Activated CD8-positive, alpha-beta memory T cell treated with anti-CD3 and anti-CD28 coated beads, Interleukin-2, amount 50 U/mL, for 48 hours (primary cell): ENCODE results near the gene MTMR3.

Experiments
- DNase-seq: peaks from one replicate; pipeline ENCODE4 v3.0.0-alpha.2; 2020

MTMR3 gene

DNA sequence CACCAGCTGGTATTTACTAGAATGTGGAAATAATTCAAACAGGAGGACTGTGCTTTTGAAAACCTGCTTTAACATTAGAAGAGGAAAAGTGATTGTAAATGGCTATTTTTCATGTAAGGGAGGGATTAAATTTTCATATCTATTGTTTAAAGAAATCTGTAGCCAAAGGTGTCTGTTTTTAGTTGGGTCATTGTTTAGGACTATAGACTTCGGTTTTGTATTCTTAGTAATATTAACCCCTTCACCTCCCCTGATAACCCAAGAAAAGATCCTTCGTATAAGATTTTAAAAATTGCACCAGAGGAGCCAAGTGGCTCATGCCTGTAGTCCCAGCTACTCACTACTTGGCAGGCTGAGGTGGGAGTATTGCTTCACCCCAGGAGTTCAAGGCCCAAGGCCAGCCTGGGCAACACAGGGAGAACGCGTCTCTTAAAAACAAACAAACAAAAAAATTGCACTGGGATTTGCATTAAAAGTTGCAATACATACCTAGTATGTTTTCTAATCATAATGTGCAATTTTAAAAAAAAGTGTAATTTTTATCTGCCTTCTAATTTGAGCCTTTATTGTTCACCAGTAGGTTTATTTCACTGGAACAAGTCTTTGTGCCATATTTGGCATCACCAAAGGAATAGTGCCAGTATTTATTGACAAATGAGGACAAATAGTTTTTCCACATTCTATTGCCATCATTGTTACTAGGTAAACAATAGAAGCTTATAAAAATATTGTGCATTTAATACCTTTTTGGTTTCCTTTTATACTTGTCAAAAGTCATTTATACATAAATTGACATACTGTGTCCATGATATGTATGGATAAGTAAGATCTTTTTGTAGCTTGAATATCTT is 34.3 kb downstream of the MTMR3 start:
- DNase-seq: no peak

DNA sequence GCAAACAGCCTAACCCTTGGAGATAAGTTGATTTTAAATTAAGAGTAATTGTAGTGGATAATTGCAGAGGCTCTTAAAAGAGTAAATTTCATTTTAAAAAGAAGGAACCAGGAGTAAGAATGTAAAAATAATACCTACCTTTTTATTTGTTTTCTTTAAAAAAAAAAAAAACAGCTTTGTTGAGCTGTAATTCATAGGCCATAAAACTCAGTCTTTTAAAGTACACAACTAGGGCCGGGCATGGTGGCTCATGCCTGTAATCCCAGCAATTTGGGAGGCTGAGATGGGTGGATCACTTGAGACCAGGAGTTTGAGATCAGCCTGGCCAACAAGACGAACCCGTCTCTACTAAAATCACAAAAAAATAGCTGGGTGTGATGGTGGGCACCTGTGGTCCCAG is 42.4 kb downstream of the MTMR3 start:
- no peak for DNase-seq

DNA sequence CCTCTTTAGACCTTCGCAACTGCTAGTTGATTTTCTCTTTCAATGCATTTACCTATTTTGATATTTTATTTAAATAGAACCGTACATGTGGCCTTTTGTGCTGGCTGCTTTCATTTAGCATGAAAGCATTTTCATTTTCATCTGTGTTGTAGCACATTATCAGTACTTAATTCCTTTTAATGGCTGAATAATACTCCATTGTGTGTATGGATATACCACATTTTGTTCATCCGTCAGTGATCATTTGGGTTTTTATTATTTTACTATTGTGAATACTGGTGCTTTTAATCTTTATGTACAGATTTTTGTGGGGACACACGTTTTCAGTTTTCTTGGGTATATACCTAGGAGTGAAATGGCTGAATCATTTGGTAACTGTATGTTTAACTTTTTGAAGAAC is 43.1 kb downstream of the MTMR3 start:
- no peak for DNase-seq

DNA sequence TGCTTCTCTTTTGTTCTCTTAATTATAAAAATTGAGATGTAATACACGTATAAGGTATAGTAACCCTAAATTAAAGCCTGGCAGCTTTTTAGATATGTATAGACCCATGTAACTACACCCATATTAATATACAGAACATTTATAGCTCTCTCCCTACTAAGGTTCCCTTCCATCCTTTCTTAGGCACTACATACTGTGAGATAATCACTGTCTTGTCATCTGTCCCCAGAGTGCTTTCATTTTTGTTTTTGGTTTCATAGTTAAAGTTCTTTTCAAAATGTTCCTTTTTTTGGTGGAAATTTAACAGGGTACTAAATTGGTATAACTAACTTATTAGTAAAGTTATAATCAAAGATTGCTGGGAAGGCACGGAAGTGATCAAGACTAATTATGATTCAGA is 49.2 kb downstream of the MTMR3 start:
- no peak for DNase-seq

DNA sequence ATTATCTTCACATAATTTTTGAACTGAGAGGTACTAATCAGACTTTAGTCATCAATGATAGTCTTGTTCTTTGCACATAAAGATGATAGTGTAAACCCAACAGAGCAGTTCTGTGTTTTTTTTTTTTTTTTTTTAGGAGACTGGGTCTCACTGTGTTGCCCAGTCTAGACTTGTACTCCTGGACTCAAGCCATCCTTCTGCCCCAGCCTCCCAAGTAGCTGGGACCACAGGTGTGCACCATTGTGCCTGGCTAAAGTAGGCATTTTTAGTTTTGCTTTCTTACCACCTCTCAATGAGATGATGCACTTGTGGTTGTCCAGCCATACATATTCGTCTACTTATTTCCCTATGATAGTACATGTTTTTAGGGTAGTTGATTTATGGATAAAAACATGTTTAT is 50.6 kb downstream of the MTMR3 start:
- no peak for DNase-seq

DNA sequence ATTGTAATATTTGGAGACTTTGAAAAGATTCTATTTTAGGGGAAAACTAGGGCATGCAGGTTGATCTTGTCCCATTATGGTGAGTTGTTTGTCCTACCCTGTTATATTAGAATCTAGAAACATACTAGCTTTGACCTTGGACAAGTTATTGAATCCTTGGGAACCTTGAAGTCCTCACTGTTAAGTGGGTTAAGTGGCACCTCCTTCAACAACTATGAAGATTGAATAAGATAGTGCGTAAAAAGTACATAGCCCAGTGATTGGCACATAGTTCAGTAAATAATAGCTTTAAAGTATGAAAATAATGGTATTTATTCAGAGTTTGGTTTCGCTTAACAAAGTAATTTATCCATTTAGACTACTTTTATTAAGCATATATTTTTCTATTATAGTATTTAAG is 51.6 kb downstream of the MTMR3 start:
- no peak for DNase-seq

DNA sequence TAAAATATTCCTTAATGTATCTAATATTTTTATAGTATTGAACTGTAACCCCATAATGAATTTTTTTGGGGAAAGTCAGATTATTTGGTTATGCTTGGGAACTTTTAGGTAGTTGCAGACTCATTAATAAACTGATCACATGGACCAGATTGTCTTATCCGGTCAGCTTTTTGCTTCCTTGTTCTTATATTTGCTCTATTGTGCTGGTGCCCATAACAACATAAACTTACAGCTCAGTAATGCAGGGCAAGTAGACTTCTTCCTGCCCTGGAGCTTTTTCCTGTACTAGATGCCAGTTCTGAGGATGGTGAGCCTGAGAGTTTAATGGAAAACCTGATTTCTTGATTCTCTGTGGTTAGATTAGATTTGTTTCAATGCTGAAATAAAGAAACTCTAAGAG is 53.2 kb downstream of the MTMR3 start:
- DNase-seq: no peak

DNA sequence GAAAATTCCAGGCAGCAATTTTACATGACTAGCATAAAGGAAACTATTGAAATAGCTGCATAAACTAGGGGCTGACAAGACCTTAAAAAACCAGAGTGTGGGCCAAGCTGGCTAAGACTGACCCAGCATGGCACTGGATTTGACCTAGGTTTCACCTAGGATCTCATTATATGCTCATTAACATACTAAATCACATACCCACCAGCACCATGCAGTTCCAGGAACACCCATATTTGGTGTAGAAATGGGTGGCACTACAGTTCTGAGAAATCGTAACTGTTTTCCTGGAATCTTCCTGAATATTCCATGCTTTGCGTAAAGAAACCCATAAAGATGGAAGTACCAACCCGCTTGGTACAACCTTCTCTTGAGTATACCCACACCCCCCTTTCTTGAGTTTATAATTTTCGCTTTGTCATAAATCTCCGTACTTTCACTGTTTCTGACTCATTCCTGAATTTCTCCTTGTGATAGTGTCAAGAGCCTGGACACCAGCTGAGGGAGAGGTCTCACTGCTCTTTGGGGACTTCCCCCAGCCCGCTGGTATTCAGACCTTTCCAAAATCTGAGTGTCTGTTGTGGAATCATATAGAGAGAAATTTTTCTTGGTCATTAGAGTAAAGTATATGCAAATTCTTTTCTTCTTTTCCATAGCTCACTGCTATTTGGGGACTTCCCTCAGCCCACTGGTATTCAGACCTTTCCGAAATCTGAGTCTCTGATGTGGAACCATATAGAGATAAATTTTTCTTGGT is 55.1 kb downstream of the MTMR3 start:
- no peak for DNase-seq

DNA sequence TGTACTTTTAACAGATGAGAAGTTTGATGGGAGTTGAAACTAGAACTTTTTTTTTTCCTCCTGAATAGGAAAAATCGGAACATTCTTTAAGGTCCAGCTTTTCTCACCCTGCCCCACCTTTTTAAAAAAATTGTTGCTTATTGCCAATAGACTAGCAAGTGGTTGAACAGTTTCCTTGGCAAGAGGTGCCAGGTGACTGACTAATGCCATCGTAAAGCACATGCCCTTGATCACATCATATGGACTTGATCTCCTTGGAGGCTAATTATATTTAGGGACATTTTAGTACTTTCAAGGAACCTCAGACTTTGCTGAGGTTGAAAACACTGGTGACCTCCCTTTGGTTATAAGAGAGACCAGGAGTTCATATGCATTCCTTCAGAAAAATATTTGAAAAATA is 57.6 kb downstream of the MTMR3 start:
- DNase-seq: no peak

DNA sequence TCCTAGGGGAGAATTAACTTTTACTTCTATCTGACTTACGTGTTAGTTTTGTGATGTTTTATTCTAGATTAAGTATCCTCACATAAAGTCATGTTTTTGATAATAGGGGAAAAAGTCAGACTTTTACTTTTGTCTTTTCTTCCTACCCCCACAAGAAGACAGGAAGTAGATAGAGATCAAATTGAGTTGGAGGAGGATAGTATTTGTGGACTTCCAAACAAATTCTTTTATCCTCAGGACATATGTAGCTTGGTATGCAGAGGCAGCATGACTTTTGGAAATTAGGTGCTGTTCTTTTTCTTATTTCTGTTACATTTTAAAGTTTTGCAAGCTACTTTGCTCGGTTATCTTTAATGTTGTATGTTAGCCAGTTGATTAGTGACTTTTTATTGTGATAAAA is 61.4 kb downstream of the MTMR3 start:
- no peak for DNase-seq

DNA sequence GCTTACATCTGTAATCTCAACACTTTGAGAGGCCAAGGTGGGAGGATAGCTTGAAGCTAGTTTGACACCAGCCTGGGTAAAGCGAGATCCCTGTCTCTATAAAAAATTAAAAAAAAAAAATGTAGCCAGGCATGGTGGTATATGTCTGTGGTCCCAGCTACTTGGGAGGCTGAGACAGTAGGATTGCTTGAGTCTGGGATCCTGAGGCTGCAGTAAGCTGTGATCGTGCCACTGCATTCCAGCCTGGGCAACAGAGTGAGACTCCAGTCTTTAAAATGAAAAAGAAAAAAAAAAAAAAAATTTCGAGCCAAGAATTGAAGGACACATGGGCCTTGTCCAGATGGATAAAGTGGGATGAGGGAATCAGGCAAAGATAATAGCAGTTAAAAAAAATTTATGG is 62.5 kb downstream of the MTMR3 start:
- no peak for DNase-seq

DNA sequence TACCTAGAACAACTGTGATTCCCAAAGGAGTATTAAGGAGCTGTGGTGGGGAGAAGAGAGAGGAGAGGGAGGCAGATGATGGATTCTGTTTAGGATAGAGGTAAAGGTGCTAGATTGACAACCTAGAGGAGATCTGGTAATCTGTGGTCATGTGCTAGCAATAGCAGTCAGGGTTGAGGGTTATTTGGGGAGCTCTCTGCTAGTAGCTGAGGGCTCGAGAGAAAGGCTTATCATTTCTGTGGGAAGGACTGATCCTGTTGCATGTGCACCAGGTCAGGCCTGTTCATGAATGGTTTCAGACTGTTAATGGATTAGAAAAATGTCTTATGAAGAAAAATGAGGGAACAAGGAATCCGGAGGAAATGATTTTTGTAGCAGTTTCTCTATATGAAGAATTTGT is 63.2 kb downstream of the MTMR3 start:
- DNase-seq: no peak

DNA sequence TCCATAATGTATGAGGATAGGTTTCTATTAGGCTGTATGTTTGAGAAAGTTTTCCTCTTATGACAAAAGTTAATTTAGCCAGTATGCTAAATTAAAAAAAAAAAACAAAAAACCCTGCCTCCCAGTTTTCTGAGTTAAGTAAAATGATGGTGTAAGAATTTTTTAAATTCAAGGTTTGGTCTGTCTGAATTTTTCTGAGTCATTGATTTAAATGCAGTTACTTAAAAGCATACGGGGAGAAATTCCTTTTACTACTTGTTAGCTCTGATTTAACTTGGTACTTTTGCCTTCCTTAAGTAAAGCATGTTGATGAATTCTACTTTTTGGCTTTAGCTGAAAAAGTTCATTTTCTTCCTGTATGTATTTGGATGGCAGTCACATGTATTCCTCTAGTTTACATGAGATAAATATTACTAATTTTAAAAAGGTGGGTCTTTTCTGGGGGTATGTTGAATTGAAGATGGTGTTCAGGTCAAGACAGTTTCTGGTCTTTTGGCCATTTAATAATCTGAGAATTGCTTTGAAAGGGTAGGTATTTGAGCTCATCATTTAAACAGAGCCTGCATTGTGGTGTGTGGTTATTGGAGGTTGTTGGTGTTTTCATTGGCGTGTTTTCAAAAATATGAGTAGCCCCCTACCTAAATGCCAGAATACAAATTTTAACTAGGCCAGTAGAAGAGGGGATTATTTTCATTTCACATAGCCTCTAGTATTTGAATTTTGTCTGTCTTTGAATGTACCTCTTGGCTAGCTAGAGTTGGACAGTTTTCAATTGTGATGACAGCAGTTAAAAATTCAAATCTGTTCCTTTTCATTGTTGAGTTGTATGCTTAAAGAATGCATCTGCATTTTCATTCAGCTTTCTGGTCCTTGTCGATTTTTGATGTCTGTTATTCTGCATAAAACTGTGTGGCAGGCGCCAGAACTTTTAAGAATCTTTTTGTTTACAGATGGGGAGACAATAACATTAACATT is 64.7 kb downstream of the MTMR3 start:
- no peak for DNase-seq

DNA sequence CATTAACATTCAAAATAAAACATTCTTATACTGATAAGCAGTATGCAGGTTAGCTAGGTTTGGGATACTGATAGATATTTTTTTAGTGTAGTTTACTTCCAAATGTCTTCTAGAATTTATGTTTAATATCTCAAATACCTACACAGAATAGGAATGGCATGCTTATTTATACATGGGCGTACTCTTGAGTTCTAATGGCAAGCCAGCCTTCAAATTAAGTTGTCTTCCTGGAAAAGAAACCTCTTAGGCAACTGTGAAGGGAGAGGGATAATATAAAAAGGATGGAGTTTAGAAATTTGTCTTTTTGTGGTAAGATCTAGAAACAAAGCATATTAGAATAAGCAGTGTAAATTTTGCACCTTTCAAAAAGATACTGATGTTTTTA is 65.4 kb downstream of the MTMR3 start:
- no peak for DNase-seq

DNA sequence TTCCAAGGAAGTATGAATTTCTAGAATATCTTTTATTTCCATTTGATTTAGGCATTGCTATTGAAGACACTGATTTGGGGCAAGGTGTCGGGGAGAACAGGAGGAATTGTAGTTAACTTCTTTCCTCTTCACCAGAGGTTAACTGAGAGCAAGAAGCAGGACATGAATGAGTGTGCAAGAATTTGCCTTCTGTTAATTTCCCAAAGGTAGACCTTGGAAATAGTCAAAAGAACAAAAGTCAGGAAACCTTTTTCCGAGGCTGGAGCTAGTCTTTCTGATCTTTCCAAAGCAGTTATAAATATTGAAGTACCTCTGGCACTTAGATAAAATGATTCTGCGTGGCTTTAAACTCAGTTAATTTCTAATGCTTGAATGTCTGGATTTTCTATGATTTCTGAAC is 66.9 kb downstream of the MTMR3 start:
- DNase-seq: no peak

DNA sequence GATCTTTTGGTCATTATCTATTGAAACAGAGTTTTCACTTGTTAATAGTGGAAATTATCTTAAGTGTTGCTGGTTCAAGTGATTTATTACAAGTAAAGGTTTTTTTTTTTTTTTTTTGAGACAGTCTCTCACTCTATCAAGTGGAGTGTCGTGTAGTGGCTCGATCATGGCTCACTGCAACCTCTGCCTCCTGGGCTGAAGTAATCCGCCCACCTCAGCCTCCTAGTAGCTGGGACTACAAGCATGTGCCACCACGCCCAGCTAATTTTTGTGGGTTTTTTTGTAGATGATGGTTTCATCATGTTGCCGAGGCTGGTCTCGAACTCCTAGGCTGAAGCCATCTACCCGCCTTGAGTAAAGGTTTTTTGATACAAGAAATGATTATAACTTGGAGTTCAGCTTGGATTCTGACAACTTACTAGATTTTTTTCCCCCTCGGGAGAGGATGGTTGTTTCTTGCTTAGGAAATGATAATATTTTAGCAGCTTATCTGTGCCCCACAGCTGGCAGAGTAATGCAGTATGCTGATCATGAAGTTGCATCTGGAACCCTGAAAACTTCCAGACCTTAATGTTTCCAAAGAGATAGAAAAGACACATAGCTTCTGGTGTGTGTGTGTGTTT is 68.9 kb downstream of the MTMR3 start:
- DNase-seq: no peak

DNA sequence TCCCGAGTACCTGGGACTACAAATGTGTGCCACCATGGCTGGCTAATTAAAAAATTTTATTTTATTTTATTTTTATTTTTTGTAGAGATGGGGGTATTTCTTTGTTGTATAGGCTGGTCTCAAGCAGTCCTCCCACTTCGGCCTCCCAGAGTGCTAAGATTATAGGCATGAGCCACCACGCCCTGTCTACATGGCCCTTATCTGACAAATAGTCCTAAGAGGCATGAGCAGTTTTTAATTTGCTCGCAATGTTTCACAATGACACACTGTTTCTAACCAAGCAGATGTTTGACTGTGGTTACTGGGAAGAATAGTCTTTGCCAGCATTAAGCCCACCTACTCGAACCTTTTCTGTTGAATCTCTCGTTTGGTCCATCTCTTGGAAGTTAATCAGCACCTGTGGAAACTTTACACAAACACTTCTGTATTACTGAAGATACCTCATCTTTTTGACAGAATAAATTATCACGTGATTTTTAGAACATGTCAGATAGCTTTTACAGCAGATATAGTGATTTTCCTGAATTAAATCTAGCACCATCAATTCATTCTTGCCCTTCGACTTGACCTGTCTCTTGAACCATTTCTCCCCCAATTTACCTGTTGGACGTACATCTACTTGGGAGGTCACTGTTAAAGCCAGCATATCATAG is 71.4 kb downstream of the MTMR3 start:
- no peak for DNase-seq

DNA sequence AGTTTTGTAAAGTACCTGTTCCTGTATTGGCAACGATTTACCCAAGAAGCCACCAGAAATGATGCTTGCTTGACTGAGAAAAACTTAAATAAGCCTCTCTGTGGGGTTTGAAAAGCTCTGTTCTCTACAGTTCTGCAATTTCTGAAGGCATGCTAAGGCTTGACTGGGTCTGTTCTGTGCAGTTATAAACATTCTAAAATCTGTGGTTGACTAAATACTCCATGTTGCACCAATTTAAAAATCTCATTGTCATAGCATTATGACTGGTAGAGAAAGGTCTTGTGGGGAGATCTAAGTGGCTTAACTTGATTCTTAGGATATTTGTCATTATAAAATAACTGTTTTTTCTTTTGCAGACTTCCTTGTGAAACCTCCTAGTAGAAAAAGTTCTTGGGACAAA is 73.7 kb downstream of the MTMR3 start:
- no peak for DNase-seq

DNA sequence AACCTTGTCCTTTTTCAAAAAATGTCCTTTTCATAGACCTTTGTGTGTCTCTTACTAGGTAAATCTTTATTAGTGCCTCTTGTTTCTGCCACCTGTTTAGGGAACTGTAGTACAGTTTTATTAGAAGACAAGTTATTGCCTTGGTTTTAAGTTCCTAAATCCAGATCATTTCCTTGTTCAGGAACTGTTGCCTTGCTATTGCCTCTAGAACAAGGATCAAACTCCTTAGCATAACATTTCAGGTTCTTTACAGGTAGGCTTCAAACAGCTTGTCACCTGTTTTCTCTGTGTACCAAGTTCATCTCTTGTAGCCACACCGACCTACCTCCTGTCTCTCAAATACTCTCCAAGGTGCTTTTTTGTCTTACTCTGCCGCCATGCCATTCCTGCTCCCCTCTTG is 75.2 kb downstream of the MTMR3 start:
- no peak for DNase-seq

DNA sequence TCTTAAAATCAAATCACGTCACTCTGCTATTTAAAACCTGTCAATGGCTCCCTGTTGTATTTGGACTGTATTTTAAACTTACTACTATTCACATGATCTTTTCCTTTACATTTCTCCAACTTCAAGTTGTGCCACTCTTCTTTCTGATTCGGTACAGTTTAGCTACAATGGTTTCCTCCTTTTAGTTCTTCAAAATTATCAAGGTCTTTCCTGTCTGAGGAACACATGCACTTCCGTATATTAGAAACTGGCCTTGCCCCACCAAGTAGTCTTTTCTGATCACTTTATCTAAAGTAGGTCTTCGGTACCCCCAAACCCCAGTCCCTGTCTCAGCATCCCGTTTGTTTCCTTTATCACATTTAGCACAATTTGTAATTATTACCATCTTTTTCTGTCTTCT is 81.8 kb downstream of the MTMR3 start:
- no peak for DNase-seq

DNA sequence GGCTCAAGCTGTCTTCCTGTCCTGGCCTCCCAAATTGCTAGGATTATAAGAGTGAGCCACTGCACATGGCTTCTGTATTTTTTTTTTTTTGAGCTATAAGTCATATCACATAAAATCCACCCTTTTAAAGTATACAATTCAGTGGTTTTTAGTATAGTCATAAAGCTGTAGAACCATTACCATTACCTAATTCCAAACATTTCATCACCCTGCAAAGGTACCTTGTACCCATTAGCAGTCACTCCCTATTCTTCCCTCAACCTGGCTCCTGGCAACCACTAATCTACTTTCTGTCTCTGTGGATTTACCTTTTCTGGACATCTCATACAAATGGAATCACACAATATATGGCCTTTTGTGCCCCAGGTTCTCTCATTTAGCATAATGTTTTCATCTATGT is 84.5 kb downstream of the MTMR3 start:
- DNase-seq: no peak

DNA sequence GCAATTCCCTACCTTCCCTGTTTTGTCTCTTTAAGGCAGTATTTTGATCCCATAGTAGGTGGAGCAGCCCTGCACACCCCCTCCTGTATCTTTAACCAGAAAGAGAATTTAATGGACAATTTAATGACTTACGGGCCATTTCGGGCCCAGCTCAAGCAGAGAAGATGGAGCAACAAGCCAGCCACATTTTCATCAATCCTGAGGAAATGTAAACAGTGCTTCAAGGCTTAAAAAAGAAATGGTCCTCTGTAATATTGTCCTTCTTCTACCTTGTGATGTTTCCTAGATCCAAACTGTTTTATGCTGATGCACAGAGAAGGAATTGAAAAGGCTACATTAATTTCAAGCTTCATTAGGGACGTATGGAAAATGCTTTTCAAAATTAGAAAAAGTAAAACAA is 88.6 kb downstream of the MTMR3 start:
- DNase-seq: no peak
